Smooth muscle cell (in vitro differentiated cells): ENCODE results near the gene PSMG3. TPM values are rescaled to one million over a fixed set of nuclear protein-coding genes. Genes with fewer than 3 reads are reported as not detected.

Source experiments
- DNase-seq: peaks from one replicate; lab custom pipeline; 2025; ENCODE audit not compliant: unreplicated experiment; lab: John Stamatoyannopoulos, UW
- H2AFZ ChIP-seq: fragments of 200-600 bp; sonication (generic); 2 replicates; pipeline ENCODE4 v1.6.0; 2016; ENCODE audit warnings: antibody characterized with exemption, low read depth, mild to moderate bottlenecking
- H3F3A ChIP-seq: fragments of 200-600 bp; sonication (generic); 2 replicates; pipeline ENCODE4 v1.6.0; 2017; ENCODE audit warnings: antibody characterized with exemption, low read depth
- H3K27ac ChIP-seq: fragments of 200-600 bp; sonication (generic); 2 replicates; pipeline ENCODE4 v1.5.1; 2016; ENCODE audit warnings: low read depth, mild to moderate bottlenecking
- H3K27me3 ChIP-seq: fragments of 200-600 bp; sonication (generic); 2 replicates; pipeline ENCODE4 v1.6.1; 2016; ENCODE audit warnings: low read depth, mild to moderate bottlenecking
- H3K36me3 ChIP-seq: fragments of 200-600 bp; sonication (generic); 2 replicates; pipeline ENCODE4 v1.5.1; 2016; ENCODE audit warnings: low read depth
- H3K4me1 ChIP-seq: fragments of 200-600 bp; sonication (generic); 2 replicates; pipeline ENCODE4 v1.5.1; 2016; ENCODE audit warnings: low read depth
- H3K4me2 ChIP-seq: fragments of 200-600 bp; sonication (generic); 2 replicates; pipeline ENCODE4 v1.6.0; 2016; ENCODE audit warnings: mild to moderate bottlenecking
- H3K4me3 ChIP-seq: fragments of 200-600 bp; sonication (generic); 2 replicates; pipeline ENCODE4 v1.5.1; 2016; ENCODE audit warnings: mild to moderate bottlenecking
- H3K79me2 ChIP-seq: fragments of 200-600 bp; sonication (generic); 2 replicates; pipeline ENCODE4 v1.6.0; 2016; ENCODE audit warnings: low read depth, mild to moderate bottlenecking
- H3K9ac ChIP-seq: fragments of 200-600 bp; sonication (generic); 2 replicates; pipeline ENCODE4 v1.6.0; 2016; ENCODE audit warnings: low read depth
- H3K9me3 ChIP-seq: fragments of 200-600 bp; sonication (generic); replicated peaks from 2 replicates; pipeline ENCODE4 v1.5.1; 2016; ENCODE audit warnings: low read depth
- H4K20me1 ChIP-seq: fragments of 200-600 bp; sonication (generic); 2 replicates; pipeline ENCODE4 v1.6.0; 2016; ENCODE audit warnings: low read depth
- WGBS: methylation state at CpG from one replicate; pipeline ENCODE4 v1.1.7; 2016; ENCODE audit warnings: low lambda C conversion rate; 5-methylcytosine and 5-hydroxymethylcytosine counted together
- polyA plus RNA-seq: library from polyadenylated mRNA; unstranded; fragments of >200 nt; fragmentation: Nextera tagmentation; extraction: Ambion mirVana; gene quantifications from 2 replicates; pipeline ENCODE4 v1.2.1, GENCODE V29; 2016
- total RNA-seq: library from RNA; depleted of rRNA; stranded (reverse); fragments of >200 nt; gene quantifications from 2 replicates; pipeline ENCODE4 v1.2.3, GENCODE V29; 2014
- TF ChIP-seq, protein P1 (sequence below): fragments of 200-600 bp; sonication (generic); IDR thresholded peaks from 2 replicates; pipeline ENCODE4 v1.5.1; 2017; ENCODE audit warnings: borderline replicate concordance, mild to moderate bottlenecking, antibody characterized with exemption; ENCODE audit not compliant: insufficient read depth, poor library complexity, severe bottlenecking

The PSMG3 gene
- total and polyA plus RNA-seq, 2 experiments from 2014 or later: 24.5 to 45.3 TPM

DNA sequence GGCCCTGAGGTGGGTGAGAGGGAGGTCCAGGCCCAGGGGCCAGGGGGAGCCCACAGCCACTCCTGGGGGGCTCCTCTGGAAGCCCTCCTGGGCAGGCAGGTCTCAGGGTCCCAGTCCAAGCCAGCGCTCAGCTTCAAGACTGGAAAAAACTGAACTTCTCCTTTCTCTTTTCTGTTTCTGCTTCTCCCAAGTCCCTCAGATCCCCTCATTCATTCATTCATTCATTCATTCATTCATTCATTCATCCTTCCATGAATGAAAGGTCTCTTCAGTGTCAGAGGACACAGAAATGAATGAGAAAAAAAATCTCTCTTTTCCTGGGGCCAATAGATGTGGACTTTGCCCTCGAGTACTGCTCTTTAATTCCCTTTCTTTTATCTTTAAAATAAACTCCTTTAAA lies 34.6 kb upstream of the PSMG3 start:
- DNase-seq: no peak
- Histone ChIP-seq H2AFZ (no peak overlapping the region), H3K4me3 (no peak overlapping the region), H3K9ac (no peak overlapping the region), H3K4me2 (no peak overlapping the region), H3K27me3 (no peaks in the 10 kb centered on the region), H4K20me1 (no peaks in the 10 kb centered on the region), H3K27ac (no peak overlapping the region), H3K36me3 (no peaks in the 10 kb centered on the region), H3K9me3 (no peaks in the 10 kb centered on the region), H3K4me1 (no peaks in the 10 kb centered on the region), H3F3A (no peaks in the 10 kb centered on the region), H3K79me2 (no peaks in the 10 kb centered on the region)
- 87% methylated on average over 2 of the region's 2 CpGs for WGBS
- TF ChIP-seq, protein P1, sequence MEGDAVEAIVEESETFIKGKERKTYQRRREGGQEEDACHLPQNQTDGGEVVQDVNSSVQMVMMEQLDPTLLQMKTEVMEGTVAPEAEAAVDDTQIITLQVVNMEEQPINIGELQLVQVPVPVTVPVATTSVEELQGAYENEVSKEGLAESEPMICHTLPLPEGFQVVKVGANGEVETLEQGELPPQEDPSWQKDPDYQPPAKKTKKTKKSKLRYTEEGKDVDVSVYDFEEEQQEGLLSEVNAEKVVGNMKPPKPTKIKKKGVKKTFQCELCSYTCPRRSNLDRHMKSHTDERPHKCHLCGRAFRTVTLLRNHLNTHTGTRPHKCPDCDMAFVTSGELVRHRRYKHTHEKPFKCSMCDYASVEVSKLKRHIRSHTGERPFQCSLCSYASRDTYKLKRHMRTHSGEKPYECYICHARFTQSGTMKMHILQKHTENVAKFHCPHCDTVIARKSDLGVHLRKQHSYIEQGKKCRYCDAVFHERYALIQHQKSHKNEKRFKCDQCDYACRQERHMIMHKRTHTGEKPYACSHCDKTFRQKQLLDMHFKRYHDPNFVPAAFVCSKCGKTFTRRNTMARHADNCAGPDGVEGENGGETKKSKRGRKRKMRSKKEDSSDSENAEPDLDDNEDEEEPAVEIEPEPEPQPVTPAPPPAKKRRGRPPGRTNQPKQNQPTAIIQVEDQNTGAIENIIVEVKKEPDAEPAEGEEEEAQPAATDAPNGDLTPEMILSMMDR: no peak

GRCh38 chr7:1603346-1604225 lies 33.8 kb upstream of the PSMG3 start:
- TF ChIP-seq, protein P1: no peak
- Histone ChIP-seq H3K9ac (no peak overlapping the region), H3F3A (no peaks in the 10 kb centered on the region), H2AFZ (no peak overlapping the region), H3K4me3 (no peak overlapping the region), H3K27me3 (no peaks in the 10 kb centered on the region), H3K27ac (no peak overlapping the region), H3K9me3 (no peaks in the 10 kb centered on the region), H3K79me2 (no peaks in the 10 kb centered on the region), H3K4me2 (no peak overlapping the region), H3K4me1 (no peaks in the 10 kb centered on the region), H4K20me1 (no peaks in the 10 kb centered on the region), H3K36me3 (no peaks in the 10 kb centered on the region)
- DNase-seq: no peak
- 94% methylated on average over 41 of the region's 41 CpGs for WGBS

- no peaks in the 10 kb centered on the region for H4K20me1 ChIP-seq
- no peak overlapping the region for H3K27ac ChIP-seq
- H3K9me3 ChIP-seq: no peaks in the 10 kb centered on the region
- TF ChIP-seq, protein P1: no peak
- no peaks in the 10 kb centered on the region for H3F3A ChIP-seq
- H3K27me3 ChIP-seq: no peaks in the 10 kb centered on the region
- no peak overlapping the region for H3K9ac ChIP-seq
- no peaks in the 10 kb centered on the region for H3K79me2 ChIP-seq
- 90% methylated on average over 15 of the region's 15 CpGs for WGBS
- no peaks in the 10 kb centered on the region for H3K4me1 ChIP-seq
- DNase-seq: no peak
- H3K4me3 ChIP-seq: no peak overlapping the region
- H3K4me2 ChIP-seq: no peak overlapping the region
- no peaks in the 10 kb centered on the region for H3K36me3 ChIP-seq
- H2AFZ ChIP-seq: no peak overlapping the region
Measured at GRCh38 chr7:1602386-1602785, 32.6 kb upstream of the PSMG3 start.

DNA sequence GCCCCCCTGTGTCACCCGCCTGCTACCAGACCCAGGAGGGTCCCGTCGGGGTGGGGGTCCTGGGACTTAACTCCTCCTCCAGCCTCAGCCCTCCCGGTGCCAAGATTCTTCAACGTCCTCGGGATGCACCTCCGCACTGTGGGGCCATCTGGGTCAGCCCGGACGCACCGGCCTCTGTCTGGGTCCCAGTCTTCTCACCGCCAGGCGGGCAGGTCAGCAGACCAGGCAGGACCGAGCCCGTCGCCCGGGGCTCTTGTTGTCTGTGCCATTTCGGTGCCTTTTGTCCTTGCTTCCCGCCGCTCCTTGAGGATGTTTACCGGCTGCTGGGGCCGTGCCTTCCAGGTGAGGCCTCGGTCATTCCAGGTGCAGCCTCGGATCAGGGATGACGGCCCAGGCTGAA lies 32.1 kb upstream of the PSMG3 start:
- WGBS: 91% methylated on average over 24 of the region's 24 CpGs
- TF ChIP-seq, protein P1: no peak
- DNase-seq: no peak

More for the DNA sequence above, 32.1 kb upstream of the PSMG3 start:
- no peaks in the 10 kb centered on the region for H3K4me1 ChIP-seq
- H3K27me3 ChIP-seq: no peaks in the 10 kb centered on the region
- no peaks in the 10 kb centered on the region for H4K20me1 ChIP-seq
- H3K4me3 ChIP-seq: no peak overlapping the region
- no peaks in the 10 kb centered on the region for H3K9me3 ChIP-seq
- H3K79me2 ChIP-seq: no peaks in the 10 kb centered on the region
- H3K4me2 ChIP-seq: no peak overlapping the region
- H2AFZ ChIP-seq: no peak overlapping the region
- H3K27ac ChIP-seq: no peak overlapping the region
- no peak overlapping the region for H3K9ac ChIP-seq
- H3F3A ChIP-seq: no peaks in the 10 kb centered on the region
- H3K36me3 ChIP-seq: no peaks in the 10 kb centered on the region
